HG03159 (cell line): ENCODE measurements around the gene ACAD9.

Experiments used
- ATAC-seq: cut with Tn5 transposase; IDR thresholded peaks from one replicate; pipeline ENCODE4 v1.9.1; 2021; ENCODE audit warnings: mild to moderate bottlenecking, moderate library complexity; ENCODE audit not compliant: unreplicated experiment

Gene ACAD9

DNA sequence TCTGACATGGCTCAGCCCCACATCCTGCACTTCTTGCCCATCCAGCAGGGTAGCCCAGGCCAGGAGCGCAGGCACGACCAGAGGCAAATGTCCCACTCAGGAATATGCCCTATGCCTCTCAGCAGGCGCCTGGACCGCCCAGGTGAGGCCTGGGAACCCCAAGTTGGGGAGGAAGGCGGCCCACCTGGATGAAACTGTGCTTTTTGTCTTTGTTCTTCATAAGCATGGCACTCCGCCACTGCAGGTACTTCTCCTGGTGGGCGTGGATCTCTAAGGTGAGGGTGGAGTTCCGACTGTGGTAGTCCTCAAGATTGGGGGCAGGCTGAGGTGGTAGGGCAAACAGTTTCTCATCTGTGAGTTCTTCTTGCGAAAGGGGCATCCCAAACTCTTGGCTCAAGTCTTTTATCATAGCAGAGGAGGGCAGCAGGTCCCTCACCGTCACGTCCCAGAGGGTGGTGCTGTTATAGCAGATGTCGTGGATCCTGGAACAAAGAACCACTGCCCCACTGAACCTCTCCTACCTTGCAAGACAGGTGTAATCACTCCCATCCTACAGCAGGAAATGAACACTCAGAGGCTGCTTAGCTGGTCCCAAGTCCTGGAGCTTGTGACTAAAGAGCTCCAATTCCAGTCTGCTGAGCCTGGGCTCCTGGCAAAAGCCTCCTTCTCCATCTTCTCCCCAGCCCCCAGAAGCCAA is 53.2 kb downstream of the ACAD9 start:
- no peak for ATAC-seq

DNA sequence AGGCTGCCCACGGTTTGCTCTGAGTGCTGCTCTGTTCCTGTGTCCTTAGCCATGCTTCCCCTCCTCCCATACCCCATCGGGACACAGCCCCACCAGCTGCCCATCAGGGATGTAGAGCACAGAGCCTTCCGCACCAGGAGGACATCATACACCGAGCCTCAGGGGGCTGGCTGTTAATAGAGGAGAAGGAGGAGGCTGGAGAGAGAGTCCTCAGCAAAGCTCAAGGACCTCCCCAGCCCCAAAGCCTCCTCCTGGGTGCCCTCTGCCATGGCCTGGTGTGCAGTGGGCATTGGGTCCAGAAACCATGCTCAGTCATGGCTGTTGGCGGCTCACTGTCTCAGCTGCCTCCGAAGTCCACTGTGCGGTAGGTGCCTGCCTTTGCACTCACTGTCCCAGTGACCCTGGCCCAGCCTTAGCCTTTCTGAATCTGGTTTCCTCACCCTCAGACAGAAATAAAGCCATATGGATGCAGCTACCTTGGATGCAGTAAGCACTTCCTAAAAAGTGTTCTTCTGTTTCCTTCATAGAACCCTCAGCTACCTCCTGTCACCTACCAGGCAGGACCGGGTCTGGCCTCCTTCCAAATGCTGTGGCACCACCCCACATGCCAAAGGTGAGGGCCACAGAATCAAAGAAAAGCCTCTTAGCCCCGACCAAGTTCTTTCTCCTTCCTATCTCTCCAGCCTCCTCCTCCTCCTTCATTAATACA is 53.9 kb downstream of the ACAD9 start:
- ATAC-seq: no peak

DNA sequence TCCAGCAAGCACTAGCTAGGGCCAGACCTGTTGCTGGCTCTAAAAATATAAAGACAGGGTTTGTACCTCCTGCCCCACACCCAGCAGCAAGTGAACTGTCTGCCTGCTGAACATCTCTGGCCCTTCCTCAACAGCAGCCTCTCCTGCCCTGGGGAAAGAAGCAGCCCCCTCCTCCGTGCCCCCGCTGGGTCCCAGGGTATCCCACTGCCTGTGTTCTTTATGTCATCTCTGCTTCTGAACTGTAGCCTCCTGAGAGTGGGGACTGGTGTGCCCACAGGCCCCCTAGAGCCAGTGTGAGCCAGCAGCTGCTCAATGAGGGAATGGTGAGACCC is 54.5 kb downstream of the ACAD9 start:
- ATAC-seq: no peak

DNA sequence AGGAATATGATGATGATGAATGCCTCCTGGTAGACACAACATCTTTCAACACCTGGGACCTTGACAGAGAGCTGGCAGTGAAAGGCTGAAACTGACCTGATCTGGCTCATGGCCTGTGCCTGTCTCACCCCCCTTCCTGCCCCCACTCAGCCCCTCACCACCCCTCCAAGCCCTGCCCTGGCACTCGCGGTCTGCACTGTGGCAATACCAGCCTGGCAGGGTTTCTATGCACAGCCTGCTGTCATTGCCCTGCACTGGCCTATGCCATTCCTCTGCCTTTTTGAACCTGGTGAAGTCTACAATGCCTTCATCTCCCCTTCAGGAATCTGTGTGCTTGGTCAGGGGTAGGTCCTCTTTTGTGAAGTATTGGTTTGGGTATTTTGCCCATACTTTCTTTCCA is 56.5 kb downstream of the ACAD9 start:
- ATAC-seq: no peak

DNA sequence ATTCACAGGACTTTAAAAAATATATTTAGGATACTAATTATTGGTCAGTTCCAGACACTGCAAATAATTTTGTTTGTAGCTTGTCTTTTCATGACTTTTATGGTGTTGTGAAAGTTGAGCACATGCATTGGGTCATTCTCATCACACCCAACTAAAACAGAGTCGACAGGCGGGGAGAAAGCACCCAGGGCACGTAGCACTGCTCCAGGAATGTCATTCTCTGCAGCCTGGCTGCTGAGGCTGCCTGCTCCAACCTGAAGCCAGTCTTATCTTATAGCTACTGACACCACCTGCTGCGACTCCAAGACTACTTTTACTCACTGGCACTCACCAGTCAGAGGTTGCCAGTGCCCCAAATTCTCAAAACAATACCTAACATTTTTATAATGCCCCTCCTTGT is 56.9 kb downstream of the ACAD9 start:
- ATAC-seq: no peak

DNA sequence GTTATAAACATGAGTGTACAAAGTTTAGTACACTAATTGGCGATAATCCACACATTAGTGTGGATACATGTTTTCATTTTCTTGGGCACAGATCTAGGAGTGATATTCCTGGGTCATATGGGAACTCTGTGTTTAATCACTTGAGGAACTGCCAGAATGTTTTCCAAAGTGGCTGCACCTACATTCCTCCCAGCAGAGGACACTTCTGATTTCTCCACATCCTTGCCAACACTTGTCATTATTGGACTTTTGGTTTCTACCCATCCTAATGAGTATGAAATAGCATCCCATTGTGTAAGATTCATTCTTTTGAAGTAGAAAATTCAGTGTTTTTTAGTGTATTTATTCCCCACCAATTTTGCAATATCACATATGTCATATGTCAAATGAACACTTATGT is 60.8 kb downstream of the ACAD9 start:
- no peak for ATAC-seq

DNA sequence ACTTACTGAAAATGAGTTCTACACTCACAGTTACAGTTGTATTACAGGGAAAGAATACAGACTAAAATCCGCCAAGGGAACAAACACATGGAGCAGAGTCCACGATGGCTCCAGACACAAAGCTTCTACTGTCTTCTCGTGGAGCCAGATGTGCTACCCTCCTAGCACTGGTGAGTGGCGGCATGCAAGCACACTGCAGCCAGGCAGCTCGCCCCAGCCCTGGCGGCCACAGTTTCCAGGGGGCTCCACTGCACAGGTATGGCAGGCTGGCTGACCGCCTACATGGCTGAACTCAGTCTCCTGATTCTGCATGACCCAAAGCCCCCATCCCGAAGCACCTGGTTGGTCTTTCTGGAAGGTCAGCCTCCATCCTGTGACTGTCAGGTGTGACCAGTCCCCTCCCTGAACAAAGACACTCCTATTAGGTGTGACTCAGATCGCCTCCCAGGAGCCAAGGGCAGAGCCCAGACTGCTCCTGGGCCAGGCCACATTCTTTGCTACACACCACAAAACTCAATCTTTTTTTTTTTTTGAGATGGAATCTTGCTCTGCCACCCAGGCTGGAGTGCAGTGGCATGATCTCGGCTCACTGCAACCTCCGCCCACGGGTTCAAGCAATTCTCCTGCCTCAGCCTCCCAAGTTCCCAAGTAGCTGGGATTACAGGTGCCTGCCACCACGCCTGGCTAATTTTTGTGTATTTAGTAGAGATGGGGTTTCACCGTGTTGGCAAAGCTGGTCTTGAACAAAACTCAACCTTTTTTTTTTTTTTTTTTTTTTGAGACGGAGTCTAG is 62.9 kb downstream of the ACAD9 start:
- ATAC-seq: no peak

DNA sequence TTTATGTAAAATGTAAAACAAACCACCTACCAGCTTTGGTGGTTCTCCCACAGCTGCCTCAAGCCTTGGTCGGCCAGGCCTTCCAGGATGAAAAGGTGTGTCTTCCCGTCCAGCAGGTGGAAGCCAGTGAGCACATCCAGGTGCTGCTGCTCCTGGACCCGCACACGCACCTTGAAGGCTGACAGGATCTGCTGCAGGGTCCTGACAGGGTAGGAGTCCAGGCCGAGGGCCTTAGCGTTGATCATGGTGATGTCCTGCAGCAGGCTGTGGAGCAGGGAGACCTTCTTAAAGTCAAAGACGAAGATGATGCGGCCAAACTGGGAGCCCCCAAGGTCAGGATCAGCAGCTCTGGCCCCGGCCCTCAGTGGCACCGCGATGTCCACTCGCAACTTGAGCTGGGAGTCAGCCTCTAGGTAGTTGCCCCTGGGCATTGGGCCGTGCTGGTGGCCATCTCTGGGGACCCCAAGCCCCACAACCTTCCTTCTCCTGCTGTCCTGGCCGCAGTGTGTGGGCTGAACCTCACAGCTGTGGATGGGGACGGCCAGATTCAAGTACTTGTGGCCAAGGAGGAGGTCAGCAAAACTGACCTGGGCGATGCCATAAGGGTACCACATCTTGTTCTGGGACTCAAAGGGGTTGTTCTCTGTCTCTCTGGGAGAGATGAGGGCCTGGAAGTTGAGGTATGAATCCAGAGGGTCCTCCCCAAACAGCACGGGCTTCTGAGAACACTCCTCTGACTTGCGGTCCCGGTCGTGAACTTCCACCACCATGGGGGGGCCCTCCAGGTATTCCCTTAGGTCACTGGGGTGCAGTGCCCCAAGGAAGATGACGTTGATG is 65.8 kb downstream of the ACAD9 start:
- ATAC-seq: no peak

DNA sequence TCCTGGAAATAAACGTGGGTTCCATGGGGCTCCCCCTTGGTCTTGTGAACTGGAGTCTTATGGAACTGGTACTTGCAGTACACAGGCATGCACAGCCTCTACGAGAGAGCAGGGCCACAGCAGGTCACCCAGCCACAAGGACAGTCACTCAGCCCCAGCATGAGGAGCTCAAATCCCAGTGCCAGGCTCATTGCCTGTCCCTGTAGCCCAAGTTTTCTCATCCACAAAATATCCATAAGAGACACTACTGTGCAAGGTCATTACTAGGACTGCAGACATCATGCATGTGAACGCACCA is 66.4 kb downstream of the ACAD9 start:
- no peak for ATAC-seq

DNA sequence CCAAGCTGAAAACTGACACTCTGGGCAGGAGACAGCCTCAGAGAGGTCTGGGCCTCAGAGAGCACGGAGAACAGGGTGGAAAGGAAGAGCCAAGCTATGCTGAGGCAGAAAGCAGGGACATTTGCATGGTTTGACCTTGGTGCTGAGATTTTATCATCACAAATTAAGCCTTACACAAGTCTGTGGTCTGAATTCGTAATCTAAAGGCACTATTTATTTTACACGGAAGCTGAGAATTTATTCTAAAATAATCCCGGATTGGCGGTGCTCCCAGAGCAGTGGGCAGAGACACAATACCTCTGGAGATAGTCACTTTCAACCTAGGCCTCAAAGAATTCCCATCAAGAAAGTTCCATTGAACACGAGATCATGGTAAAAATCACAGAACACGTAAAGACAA is 67.0 kb downstream of the ACAD9 start:
- no peak for ATAC-seq

DNA sequence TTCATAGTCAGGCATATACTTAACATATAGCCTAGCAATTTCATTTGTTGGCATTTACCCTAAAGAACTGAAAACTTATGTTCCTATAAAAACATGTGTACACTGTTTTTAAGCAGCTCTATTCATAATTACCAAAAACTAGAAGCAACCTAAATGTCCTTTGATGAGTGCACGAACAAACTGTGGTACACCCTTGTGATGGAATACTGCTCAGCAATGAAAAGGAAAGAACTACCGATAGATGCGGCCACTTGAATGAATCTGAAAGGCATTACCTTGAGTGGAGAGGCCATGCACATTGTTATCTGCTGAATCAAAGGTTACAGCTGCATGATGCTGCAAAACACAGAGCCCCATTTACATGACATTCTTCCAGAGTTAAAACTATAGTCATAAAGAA is 69.7 kb downstream of the ACAD9 start:
- ATAC-seq: no peak

DNA sequence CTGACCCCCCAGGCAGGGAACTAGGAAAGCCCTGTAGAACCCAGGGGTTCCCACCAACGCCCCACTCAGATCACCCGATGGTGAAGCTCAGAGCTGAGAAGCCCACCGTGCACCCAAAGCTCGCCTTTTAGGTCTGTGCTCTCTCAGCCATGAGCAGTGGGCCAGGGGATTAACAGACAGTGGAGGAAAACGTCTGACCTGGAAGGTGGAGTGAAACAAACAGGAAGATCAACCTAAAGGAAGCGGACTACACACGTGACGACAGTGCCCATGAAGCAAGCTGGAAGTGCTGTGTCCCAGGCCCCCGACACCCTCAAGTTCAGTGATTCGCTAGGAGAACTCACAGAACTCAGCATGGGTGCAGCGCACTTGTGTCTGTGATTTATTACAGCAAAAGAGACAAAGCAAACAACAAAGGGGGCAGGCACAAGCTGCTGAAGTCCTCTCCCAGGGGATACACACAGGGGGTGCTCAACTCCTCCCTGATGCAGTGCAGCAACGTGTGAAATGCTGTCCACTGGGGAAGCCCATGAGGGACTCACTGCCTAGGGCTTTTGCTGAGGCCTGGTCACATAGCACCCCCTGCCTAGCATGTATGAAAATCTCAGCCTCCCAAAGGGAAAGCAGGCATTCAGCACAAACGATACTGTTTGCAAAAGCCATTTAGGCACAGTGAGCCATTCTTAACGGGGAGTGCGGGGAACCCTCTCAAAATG is 71.0 kb downstream of the ACAD9 start:
- no peak for ATAC-seq

DNA sequence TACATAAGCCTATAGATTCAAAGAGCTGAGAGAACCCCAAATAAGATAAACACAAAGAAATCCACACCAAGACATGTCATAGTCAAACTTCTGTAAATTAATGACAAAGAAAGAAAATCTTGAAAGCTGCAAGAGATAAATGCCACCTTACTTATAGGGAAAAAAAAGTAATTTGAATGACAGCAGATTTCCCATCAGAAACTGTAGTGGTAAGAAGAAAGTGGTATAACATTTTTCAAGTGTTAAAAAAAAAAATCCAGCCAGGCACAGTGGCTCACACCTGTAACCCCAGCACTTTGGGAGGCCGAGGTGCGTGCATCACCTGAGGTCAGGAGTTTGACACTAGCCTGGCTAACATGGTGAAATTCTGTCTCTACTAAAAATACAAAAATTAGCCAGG is 77.0 kb downstream of the ACAD9 start:
- ATAC-seq: no peak
